Natural killer cell (primary cell): ENCODE results near the gene UCN3. TPM values are rescaled to one million over a fixed set of nuclear protein-coding genes. Genes with fewer than 3 reads are reported as not detected.
A peak's percentile ranks its signal among the peaks of the same experiment; 100 is the strongest.

Experiments
- ATAC-seq, 3 donors: fragments of 150-1000 bp in 2 of 3; fragments of 200-7000 bp in 1 of 3; cut with Tn5 transposase; 1 replicate in 1 of 3; 2 replicates in 2 of 3; pipeline ENCODE4 v1.10.0; 2021; ENCODE audit warnings: mild to moderate bottlenecking in 2 of 3, moderate library complexity in 2 of 3
- DNase-seq, 2 donors: peaks; one replicate each; pipeline versions ENCODE4 v3.0.0 to v3.0.0-alpha.2; 2013 to 2021; ENCODE audit warnings: mixed read lengths in 1 of 2
- H3K27ac ChIP-seq: one replicate; pipeline ENCODE4 v1.5.1; 2013; ENCODE audit warnings: mild to moderate bottlenecking, low read length
- H3K27me3 ChIP-seq: one replicate; pipeline ENCODE4 v1.6.1; 2013; ENCODE audit warnings: low read length; ENCODE audit not compliant: control insufficient read depth, insufficient read depth
- H3K36me3 ChIP-seq: one replicate; pipeline ENCODE4 v1.6.1; 2013; ENCODE audit warnings: low read length; ENCODE audit not compliant: control insufficient read depth, insufficient read depth
- H3K4me1 ChIP-seq: one replicate; pipeline ENCODE4 v1.6.1; 2013; ENCODE audit warnings: low read length; ENCODE audit not compliant: control insufficient read depth, insufficient read depth
- H3K4me3 ChIP-seq: one replicate; pipeline ENCODE4 v1.5.1; 2013; ENCODE audit warnings: low read length
- H3K9me3 ChIP-seq: one replicate; pipeline ENCODE4 v1.6.1; 2013; ENCODE audit warnings: low read length; ENCODE audit not compliant: control insufficient read depth, insufficient read depth
- H3K27ac Mint-ChIP-seq, 2 donors: one replicate each; pipeline ENCODE4 v1.8.0; 2022; ENCODE audit warnings: mild to moderate bottlenecking in 2 of 2, mixed read lengths in 2 of 2, moderate library complexity in 1 of 2
- H3K27me3 Mint-ChIP-seq, 2 donors: one replicate each; pipeline ENCODE4 v1.8.0; 2022; ENCODE audit warnings: low read depth in 2 of 2, mixed read lengths in 2 of 2
- H3K36me3 Mint-ChIP-seq: one replicate; pipeline ENCODE4 v1.8.0; 2022; ENCODE audit warnings: mixed read lengths
- H3K4me1 Mint-ChIP-seq, 2 donors: one replicate each; pipeline ENCODE4 v1.8.0; 2022; ENCODE audit warnings: mixed read lengths in 2 of 2
- H3K4me3 Mint-ChIP-seq: one replicate; pipeline ENCODE4 v1.8.0; 2022; ENCODE audit warnings: mild to moderate bottlenecking, moderate library complexity, mixed read lengths
- H3K9me3 Mint-ChIP-seq, 2 donors: one replicate each; pipeline ENCODE4 v1.8.0; 2022; ENCODE audit warnings: mixed read lengths in 2 of 2
- WGBS: methylation state at CpG from one replicate; pipeline ENCODE4 v1.1.7; 2013; ENCODE audit warnings: missing lambda C conversion rate; ENCODE audit not compliant: insufficient coverage; 5-methylcytosine and 5-hydroxymethylcytosine counted together
- intact Hi-C: fragments of 100-400 bp; cut with micrococcal nuclease; formaldehyde crosslinking; loops from one replicate; pipeline ENCODE4 v1.14.2; 2022
- total RNA-seq, 4 donors: library from RNA; stranded (reverse); fragments of 120-200 nt in 1 of 4; gene quantifications; one replicate each; pipeline versions ENCODE4 v1.2.3 to v1.2.4, GENCODE V29; 2013 to 2022
- TF ChIP-seq, protein P1 (sequence below): fragments of 200-600 bp; IDR thresholded peaks from one replicate; pipeline ENCODE4 v1.8.0; 2022; ENCODE audit warnings: antibody characterized with exemption

UCN3 gene
- total RNA-seq, 3 donors from 2014 or later (not counting 1 experiment from before 2014, with no cell fraction given) = not detected

DNA sequence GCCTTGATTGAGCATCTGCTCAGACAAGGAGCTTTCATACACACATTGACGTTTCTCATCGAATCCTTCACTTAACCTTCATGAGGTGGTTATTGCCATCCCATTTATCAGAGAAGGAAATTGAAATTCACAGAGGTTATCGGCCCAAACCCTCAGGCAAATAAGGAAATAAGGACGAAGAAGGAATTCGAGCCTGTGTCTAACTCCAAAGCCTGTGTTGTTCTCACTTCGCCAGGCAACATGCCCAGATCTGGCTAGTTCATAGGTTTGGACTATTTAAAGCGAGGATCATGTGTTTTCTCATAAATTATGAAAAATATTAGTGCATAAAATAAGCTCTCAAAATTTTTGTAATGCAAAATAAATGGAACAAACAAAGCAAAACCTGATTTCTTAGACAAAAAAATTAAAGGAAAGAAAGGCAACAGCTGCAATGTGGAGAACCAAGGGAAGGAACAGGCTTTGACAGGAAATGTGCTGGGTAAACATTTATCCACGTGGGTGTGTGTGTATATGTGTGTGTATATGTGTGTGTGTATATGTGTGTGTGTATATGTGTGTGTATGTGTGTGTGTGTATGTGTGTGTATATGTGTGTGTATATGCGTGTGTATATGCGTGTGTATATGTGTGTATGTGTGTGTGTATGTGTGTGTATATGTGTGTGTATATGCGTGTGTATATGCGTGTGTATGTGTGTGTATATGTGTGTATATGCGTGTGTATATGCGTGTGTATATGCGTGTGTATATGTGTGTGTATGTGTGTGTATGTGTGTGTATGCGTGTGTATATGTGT, 4.8 kb downstream of the UCN3 start:
- no peaks in the 10 kb centered on the region for H3K27me3 Mint-ChIP-seq
- H3K36me3 Mint-ChIP-seq = no peaks in the 10 kb centered on the region
- DNase-seq (no peak), ATAC-seq (no peak)
- H3K4me1 ChIP-seq = no peaks in the 10 kb centered on the region
- peak overlapping the region in 1 of 2 donors; percentile 41 for H3K27ac Mint-ChIP-seq
- peaks cover 0 to 12% of the 10 kb centered on the region in 2 donors for H3K9me3 Mint-ChIP-seq
- no peak overlapping the region for H3K4me3 Mint-ChIP-seq
- WGBS = 85% methylated on average over 15 of the region's 16 CpGs
- H3K27ac ChIP-seq = no peak overlapping the region
- intact Hi-C loops = no loop called here
- H3K36me3 ChIP-seq = no peaks in the 10 kb centered on the region
- H3K9me3 ChIP-seq = no peaks in the 10 kb centered on the region
- H3K4me1 Mint-ChIP-seq = peaks cover 11 to 24% of the 10 kb centered on the region in 2 donors
- H3K4me3 ChIP-seq = no peak overlapping the region
- H3K27me3 ChIP-seq = no peaks in the 10 kb centered on the region
- TF ChIP-seq, protein P1, sequence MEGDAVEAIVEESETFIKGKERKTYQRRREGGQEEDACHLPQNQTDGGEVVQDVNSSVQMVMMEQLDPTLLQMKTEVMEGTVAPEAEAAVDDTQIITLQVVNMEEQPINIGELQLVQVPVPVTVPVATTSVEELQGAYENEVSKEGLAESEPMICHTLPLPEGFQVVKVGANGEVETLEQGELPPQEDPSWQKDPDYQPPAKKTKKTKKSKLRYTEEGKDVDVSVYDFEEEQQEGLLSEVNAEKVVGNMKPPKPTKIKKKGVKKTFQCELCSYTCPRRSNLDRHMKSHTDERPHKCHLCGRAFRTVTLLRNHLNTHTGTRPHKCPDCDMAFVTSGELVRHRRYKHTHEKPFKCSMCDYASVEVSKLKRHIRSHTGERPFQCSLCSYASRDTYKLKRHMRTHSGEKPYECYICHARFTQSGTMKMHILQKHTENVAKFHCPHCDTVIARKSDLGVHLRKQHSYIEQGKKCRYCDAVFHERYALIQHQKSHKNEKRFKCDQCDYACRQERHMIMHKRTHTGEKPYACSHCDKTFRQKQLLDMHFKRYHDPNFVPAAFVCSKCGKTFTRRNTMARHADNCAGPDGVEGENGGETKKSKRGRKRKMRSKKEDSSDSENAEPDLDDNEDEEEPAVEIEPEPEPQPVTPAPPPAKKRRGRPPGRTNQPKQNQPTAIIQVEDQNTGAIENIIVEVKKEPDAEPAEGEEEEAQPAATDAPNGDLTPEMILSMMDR = no peak

DNA sequence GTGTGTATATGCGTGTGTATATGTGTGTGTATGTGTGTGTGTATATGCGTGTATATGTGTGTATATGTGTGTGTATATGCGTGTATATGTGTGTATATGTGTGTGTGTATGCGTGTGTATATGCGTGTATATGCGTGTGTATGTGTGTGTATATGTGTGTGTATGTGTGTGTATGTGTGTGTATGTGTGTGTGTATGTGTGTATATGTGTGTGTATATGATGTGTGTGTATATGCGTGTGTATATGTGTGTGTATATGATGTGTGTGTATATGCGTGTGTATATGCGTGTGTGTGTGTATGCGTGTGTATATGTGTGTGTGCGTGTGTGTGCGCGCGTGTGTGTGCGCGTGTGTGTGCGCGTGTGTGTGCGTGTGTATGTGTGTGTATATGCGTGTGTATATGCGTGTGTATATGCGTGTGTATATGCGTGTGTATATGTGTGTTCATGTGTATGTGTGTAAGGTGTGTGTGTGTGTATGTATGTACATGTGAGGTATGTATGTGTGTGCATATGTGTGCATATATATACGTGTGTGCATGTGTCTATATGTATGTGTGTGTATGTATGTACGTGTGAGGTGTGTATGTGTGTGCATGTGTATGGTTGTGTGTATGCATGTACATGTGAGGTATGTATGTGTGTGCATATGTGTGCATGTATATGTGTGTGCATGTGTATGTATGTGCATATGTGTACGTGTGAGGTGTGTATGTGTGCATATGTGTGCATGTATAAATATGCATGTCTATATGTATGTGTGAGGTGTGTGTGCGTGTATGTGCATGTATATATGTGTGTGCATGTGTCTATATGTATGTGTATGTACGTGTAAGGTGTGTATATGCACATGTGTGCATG, 6.0 kb downstream of the UCN3 start:
- Histone ChIP-seq H3K27ac (no peak overlapping the region), H3K4me3 (no peak overlapping the region), H3K9me3 (no peaks in the 10 kb centered on the region), H3K36me3 (no peaks in the 10 kb centered on the region), H3K27me3 (no peaks in the 10 kb centered on the region), H3K4me1 (no peaks in the 10 kb centered on the region)
- H3K27me3 Mint-ChIP-seq = no peaks in the 10 kb centered on the region
- no peak for DNase-seq
- H3K9me3 Mint-ChIP-seq = peaks cover 0 to 12% of the 10 kb centered on the region in 2 donors
- peaks cover 11 to 22% of the 10 kb centered on the region in 2 donors for H3K4me1 Mint-ChIP-seq
- H3K4me3 Mint-ChIP-seq = no peak overlapping the region
- TF ChIP-seq, protein P1 = no peak
- intact Hi-C loops = no loop called here
- H3K36me3 Mint-ChIP-seq = no peaks in the 10 kb centered on the region
- WGBS = 89% methylated on average over 28 of the region's 28 CpGs
- no peak for ATAC-seq
- H3K27ac Mint-ChIP-seq = peak overlapping the region; percentile 21 to 50

DNA sequence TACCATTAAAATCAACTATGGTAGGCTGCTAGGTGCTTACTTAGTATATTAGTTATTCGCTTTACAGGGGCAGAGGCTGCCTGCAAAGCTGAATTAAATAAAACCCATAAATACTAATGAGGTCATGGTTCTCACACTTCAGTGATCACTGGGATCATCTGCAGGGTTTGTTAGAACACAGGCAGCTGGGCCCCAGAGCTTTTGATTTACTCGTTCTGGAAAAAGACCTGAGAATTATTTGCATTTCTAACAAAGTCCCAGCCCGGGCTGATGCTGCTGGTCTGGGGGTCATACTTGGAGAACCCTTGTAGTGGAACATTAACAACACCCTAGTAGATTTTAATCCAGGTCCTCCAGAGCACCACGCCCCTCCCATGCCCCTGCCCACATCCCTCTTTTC, 8.5 kb downstream of the UCN3 start:
- no peak overlapping the region for H3K4me3 Mint-ChIP-seq
- TF ChIP-seq, protein P1 = no peak
- Histone ChIP-seq H3K36me3 (no peaks in the 10 kb centered on the region), H3K4me3 (no peak overlapping the region), H3K4me1 (no peaks in the 10 kb centered on the region), H3K9me3 (no peaks in the 10 kb centered on the region), H3K27ac (no peak overlapping the region), H3K27me3 (no peaks in the 10 kb centered on the region)
- no peak for DNase-seq
- intact Hi-C loops = no loop called here
- no peak overlapping the region for H3K27ac Mint-ChIP-seq
- H3K27me3 Mint-ChIP-seq = no peaks in the 10 kb centered on the region
- H3K36me3 Mint-ChIP-seq = no peaks in the 10 kb centered on the region
- WGBS = 78% methylated on average over 4 of the region's 4 CpGs
- peaks cover 6 to 11% of the 10 kb centered on the region in 2 donors for H3K4me1 Mint-ChIP-seq
- peaks cover 0 to 12% of the 10 kb centered on the region in 2 donors for H3K9me3 Mint-ChIP-seq
- no peak for ATAC-seq
